ENCODE data around the gene PTX4. TPM values are rescaled to one million over a fixed set of nuclear protein-coding genes. Genes with fewer than 3 reads are reported as not detected.

PTX4 gene
- total RNA-seq, 1 donor from 2014 or later, result not detected

GRCh38 chr16:1456951-1457350, 31.8 kb downstream of the PTX4 start:
- Mint-ChIP-seq H3K27me3 (no peaks in the 10 kb centered on the region), H3K4me1 (ENCODE audit: unreplicated experiment) (no peaks in the 10 kb centered on the region), H3K36me3 (no peaks in the 10 kb centered on the region), H3K9me3 (no peaks in the 10 kb centered on the region), H3K27ac (no peak overlapping the region), H3K4me3 (no peak overlapping the region)
- no peak for TF ChIP-seq CTCF (conservative IDR thresholded peaks at IDR 0.05)
- no peak for DNase-seq (ENCODE audit: extremely low spot score, unreplicated experiment)

- Mint-ChIP-seq H3K4me1 (ENCODE audit: unreplicated experiment) (no peaks in the 10 kb centered on the region), H3K9me3 (no peaks in the 10 kb centered on the region), H3K27me3 (no peaks in the 10 kb centered on the region), H3K4me3 (no peak overlapping the region), H3K27ac (no peak overlapping the region), H3K36me3 (no peaks in the 10 kb centered on the region)
- no peak for TF ChIP-seq CTCF (conservative IDR thresholded peaks at IDR 0.05)
- DNase-seq (ENCODE audit: extremely low spot score, unreplicated experiment), result no peak
Observed at GRCh38 chr16:1455190-1456171, 33.3 kb downstream of the PTX4 start.

GRCh38 chr16:1454561-1454960, 34.2 kb downstream of the PTX4 start:
- Mint-ChIP-seq H3K27ac (no peak overlapping the region), H3K4me3 (no peak overlapping the region), H3K27me3 (no peaks in the 10 kb centered on the region), H3K9me3 (no peaks in the 10 kb centered on the region), H3K36me3 (no peaks in the 10 kb centered on the region), H3K4me1 (ENCODE audit: unreplicated experiment) (no peaks in the 10 kb centered on the region)
- no peak for TF ChIP-seq CTCF (conservative IDR thresholded peaks at IDR 0.05)
- DNase-seq (ENCODE audit: extremely low spot score, unreplicated experiment), result no peak

- Mint-ChIP-seq H3K4me3 (no peak overlapping the region), H3K36me3 (no peaks in the 10 kb centered on the region), H3K27ac (no peak overlapping the region), H3K4me1 (ENCODE audit: unreplicated experiment) (no peaks in the 10 kb centered on the region), H3K27me3 (no peaks in the 10 kb centered on the region), H3K9me3 (no peaks in the 10 kb centered on the region)
- TF ChIP-seq CTCF (conservative IDR thresholded peaks at IDR 0.05), result no peak
- no peak for DNase-seq (ENCODE audit: extremely low spot score, unreplicated experiment)
Observed at GRCh38 chr16:1453316-1453715, 35.4 kb downstream of the PTX4 start.

- DNase-seq (ENCODE audit: extremely low spot score, unreplicated experiment), result no peak
- Mint-ChIP-seq H3K4me3 (no peak overlapping the region), H3K27ac (no peak overlapping the region), H3K9me3 (no peaks in the 10 kb centered on the region), H3K27me3 (no peaks in the 10 kb centered on the region), H3K4me1 (ENCODE audit: unreplicated experiment) (no peaks in the 10 kb centered on the region), H3K36me3 (no peaks in the 10 kb centered on the region)
- TF ChIP-seq CTCF (conservative IDR thresholded peaks at IDR 0.05), result no peak
Observed at GRCh38 chr16:1452530-1452929, 36.2 kb downstream of the PTX4 start.
